ENCODE results near the gene MYL12B.

DNA sequence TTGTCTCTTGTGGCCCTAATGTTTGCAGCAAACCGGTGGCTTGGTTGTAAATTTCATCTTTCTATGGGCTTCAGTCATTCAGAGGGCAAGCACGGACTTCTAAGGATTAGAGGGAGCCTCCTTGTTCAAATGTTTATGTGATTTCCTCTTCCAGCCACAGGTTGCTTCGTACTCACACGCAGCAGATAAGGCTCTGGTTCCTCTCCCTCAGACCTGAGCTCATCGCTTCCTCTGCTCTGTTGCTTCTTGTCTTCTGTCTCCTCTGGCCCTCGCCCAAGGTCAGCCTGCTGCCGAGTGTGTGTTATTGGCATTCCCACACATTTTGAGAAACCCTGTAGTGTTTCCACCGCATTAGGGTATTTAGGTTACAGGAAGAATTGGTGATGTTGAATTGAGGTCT is 44.0 kb downstream of the MYL12B start:
- TF ChIP-seq POLR2A (IDR thresholded peaks at IDR 0.05) (no peak), POLR2AphosphoS5 (IDR thresholded peaks at IDR 0.05; ENCODE audit: insufficient read depth in 1 of 2, low read depth in 1 of 2) (no peak)
- TF ChIP-seq, protein P1, sequence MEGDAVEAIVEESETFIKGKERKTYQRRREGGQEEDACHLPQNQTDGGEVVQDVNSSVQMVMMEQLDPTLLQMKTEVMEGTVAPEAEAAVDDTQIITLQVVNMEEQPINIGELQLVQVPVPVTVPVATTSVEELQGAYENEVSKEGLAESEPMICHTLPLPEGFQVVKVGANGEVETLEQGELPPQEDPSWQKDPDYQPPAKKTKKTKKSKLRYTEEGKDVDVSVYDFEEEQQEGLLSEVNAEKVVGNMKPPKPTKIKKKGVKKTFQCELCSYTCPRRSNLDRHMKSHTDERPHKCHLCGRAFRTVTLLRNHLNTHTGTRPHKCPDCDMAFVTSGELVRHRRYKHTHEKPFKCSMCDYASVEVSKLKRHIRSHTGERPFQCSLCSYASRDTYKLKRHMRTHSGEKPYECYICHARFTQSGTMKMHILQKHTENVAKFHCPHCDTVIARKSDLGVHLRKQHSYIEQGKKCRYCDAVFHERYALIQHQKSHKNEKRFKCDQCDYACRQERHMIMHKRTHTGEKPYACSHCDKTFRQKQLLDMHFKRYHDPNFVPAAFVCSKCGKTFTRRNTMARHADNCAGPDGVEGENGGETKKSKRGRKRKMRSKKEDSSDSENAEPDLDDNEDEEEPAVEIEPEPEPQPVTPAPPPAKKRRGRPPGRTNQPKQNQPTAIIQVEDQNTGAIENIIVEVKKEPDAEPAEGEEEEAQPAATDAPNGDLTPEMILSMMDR (IDR thresholded peaks at IDR 0.05), result no peak
